ENCODE data around the gene HOXD8.

Gene HOXD8

GRCh38 chr2:176112375-176113302 is 16.9 kb upstream of the HOXD8 start:
- H3K4me1 ChIP-seq (ENCODE audit: insufficient read depth, low read length): no peaks in the 10 kb centered on the region
- no peaks in the 10 kb centered on the region; the same call in 1 of the 2 replicates for H3K9me3 ChIP-seq (ENCODE audit: control insufficient read depth, insufficient read depth, low read length)
- no peak overlapping the region for H3K9ac ChIP-seq (ENCODE audit: low read depth, low read length)
- no peaks in the 10 kb centered on the region for H3K36me3 ChIP-seq (ENCODE audit: insufficient read depth, low read length)

- H3K9me3 ChIP-seq (ENCODE audit: control insufficient read depth, insufficient read depth, low read length): no peaks in the 10 kb centered on the region; the same call in 1 of the 2 replicates
- no peaks in the 10 kb centered on the region for H3K4me1 ChIP-seq (ENCODE audit: insufficient read depth, low read length)
- no peak overlapping the region for H3K9ac ChIP-seq (ENCODE audit: low read depth, low read length)
- H3K36me3 ChIP-seq (ENCODE audit: insufficient read depth, low read length): no peaks in the 10 kb centered on the region
Observed at GRCh38 chr2:176114120-176114929, 15.2 kb upstream of the HOXD8 start.

DNA sequence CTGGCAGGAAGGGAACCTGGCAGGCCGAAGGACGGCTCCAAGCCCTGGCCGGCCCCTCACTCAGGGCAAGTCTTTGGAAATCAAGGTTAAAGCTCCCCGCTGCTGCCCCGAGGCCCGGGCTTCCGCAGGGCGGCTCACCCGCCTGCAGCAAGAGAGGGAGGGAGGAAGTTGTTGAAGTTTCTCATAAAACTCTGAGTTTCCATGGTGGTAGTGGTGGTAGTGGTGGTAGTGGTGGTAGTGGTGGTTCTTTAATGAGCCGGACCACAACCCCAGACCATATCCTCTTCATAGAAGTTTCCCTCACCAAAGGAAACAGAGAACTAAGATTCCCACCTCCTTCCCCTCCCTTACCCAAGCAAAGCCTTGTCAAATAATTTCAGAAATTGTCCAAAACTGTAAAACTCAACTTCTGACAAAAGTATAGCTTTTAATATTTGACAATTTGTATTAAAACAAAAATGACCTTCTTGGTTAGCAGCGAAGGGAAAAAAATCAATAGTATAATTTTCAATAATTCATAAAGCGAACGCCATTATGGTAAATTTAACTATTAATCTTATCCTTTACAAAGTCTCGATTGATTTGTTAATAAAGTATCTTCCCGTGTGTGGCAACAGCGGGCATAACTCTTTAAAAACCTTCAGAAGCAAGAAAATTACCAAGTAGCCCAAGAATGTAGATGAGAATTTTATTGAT is 14.4 kb upstream of the HOXD8 start:
- H3K9ac ChIP-seq (ENCODE audit: low read depth, low read length): no peak overlapping the region

GRCh38 chr2:176115883-176116813 is 13.4 kb upstream of the HOXD8 start, which contains the start of gene HOXD10:
HOXD10 (plus strand) TSS chr2:176116778; CDS start chr2:176116834, 56 bp downstream.
- H3K9me3 ChIP-seq (ENCODE audit: control insufficient read depth, insufficient read depth, low read length): no peaks in the 10 kb centered on the region; the same call in 1 of the 2 replicates
- H3K9ac ChIP-seq (ENCODE audit: low read depth, low read length): peak within 1 kb of the TSS; percentile 30; the same call in 1 of the 2 replicates
- no peaks in the 10 kb centered on the region for H3K4me1 ChIP-seq (ENCODE audit: insufficient read depth, low read length)
- no peaks in the 10 kb centered on the region for H3K36me3 ChIP-seq (ENCODE audit: insufficient read depth, low read length)

More for the DNA sequence above, 14.4 kb upstream of the HOXD8 start:
- H3K9me3 ChIP-seq (ENCODE audit: control insufficient read depth, insufficient read depth, low read length): no peaks in the 10 kb centered on the region; the same call in 1 of the 2 replicates
- H3K36me3 ChIP-seq (ENCODE audit: insufficient read depth, low read length): no peaks in the 10 kb centered on the region
- H3K4me1 ChIP-seq (ENCODE audit: insufficient read depth, low read length): no peaks in the 10 kb centered on the region

GRCh38 chr2:176117162-176117822 is 12.2 kb upstream of the HOXD8 start:
- Histone ChIP-seq H3K9ac (ENCODE audit: low read depth, low read length) (no peak overlapping the region), H3K9me3 (ENCODE audit: control insufficient read depth, insufficient read depth, low read length) (no peaks in the 10 kb centered on the region; the same call in 1 of the 2 replicates), H3K36me3 (ENCODE audit: insufficient read depth, low read length) (no peaks in the 10 kb centered on the region)

GRCh38 chr2:176117823-176118371 is 11.6 kb upstream of the HOXD8 start:
- no peaks in the 10 kb centered on the region for H3K4me1 ChIP-seq (ENCODE audit: insufficient read depth, low read length)
- H3K9ac ChIP-seq (ENCODE audit: low read depth, low read length): no peak overlapping the region
- no peaks in the 10 kb centered on the region for H3K36me3 ChIP-seq (ENCODE audit: insufficient read depth, low read length)
- no peaks in the 10 kb centered on the region; the same call in 1 of the 2 replicates for H3K9me3 ChIP-seq (ENCODE audit: control insufficient read depth, insufficient read depth, low read length)

More at GRCh38 chr2:176117162-176117822, 12.2 kb upstream of the HOXD8 start:
- no peaks in the 10 kb centered on the region for H3K4me1 ChIP-seq (ENCODE audit: insufficient read depth, low read length)

GRCh38 chr2:176118601-176119339 is 10.7 kb upstream of the HOXD8 start:
- Histone ChIP-seq H3K4me1 (ENCODE audit: insufficient read depth, low read length) (no peaks in the 10 kb centered on the region), H3K36me3 (ENCODE audit: insufficient read depth, low read length) (no peaks in the 10 kb centered on the region), H3K9ac (ENCODE audit: low read depth, low read length) (no peak overlapping the region), H3K9me3 (ENCODE audit: control insufficient read depth, insufficient read depth, low read length) (no peaks in the 10 kb centered on the region; the same call in 1 of the 2 replicates)

DNA sequence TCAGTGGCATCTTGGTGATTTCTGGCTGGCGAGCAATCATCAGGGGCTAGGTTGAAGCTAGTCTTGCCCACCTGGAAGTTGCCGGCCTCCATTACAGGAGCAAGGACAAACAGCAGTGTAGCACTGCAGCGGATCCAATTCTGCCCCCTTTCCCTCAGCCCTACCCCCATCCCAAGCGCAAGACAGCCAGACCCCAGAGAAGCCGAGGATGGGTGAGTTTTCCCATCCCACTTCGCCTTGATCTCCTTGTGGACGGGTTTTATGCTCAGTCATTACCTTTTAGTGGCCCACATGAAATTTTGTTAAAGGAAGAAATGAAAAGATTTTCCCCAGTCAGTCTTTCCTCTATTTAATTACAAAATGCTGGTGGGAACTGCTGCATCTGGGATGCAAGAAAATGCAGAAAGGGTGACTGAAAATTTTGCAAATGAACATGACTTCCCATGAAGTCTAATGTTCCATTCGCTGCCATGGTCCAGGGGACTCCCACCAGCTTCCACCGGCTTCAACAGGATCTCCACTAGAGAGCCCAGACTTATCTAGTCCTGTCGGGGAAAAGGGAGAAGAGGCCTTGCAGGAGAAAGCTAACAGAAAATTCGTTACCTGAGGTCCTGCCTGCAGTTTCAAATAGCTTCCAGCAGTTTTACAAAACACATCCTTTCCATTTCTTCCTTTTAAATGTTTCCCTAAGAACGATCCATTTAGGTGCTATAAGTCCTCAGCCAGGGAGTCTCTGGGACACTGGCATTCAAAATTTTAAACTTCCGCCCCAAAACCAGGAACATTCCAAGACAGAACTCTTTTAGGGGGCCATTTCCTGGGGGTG is 8.9 kb upstream of the HOXD8 start:
- H3K9ac ChIP-seq (ENCODE audit: low read depth, low read length): no peak overlapping the region
- H3K4me1 ChIP-seq (ENCODE audit: insufficient read depth, low read length): no peaks in the 10 kb centered on the region
- H3K9me3 ChIP-seq (ENCODE audit: control insufficient read depth, insufficient read depth, low read length): no peaks in the 10 kb centered on the region; the same call in 1 of the 2 replicates
- H3K36me3 ChIP-seq (ENCODE audit: insufficient read depth, low read length): no peaks in the 10 kb centered on the region

DNA sequence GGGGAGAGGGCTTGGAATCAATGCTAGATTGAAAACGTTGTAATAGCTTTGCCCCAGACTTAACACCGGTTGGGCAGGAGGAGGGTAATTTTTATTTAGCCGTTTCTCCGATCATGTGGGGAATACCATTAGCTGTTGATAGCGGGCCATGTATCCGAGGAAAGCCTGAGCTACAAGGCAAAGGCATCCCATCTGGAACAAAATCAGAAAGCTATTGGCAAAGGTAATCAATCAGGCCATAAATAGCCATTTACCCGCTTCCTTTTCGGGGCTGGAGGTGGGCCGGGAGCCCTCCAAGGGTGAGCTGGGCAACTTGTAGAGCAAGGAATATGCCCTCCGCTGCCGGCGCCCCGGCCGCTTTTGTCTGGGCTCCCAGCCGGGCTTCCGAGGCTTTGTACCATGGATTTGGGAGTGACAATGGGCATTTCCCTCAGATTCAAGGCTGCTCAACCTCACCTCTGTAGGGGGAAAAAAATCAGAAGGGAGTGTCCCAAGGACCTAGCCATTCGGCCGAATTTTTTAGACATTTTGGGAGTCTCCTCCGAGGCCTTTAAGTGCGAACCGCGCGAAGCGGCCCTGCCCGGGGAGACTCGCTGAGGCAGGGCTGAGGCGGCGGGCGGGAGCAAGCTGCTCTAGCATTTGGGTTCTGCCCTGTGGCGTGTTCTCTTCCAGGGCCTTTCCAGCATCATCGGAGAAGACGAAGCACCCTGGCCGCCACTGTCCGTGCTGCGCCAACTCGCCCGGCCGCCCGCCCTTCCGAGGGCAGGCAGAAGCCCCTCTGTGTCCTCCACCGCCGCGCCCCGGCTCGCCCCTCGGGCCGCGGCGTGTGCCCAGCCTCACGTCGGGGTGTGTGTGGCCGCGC is 8.1 kb upstream of the HOXD8 start:
- H3K36me3 ChIP-seq (ENCODE audit: insufficient read depth, low read length): no peaks in the 10 kb centered on the region
- H3K9ac ChIP-seq (ENCODE audit: low read depth, low read length): no peak overlapping the region
- no peaks in the 10 kb centered on the region for H3K4me1 ChIP-seq (ENCODE audit: insufficient read depth, low read length)
- H3K9me3 ChIP-seq (ENCODE audit: control insufficient read depth, insufficient read depth, low read length): no peaks in the 10 kb centered on the region; the same call in 1 of the 2 replicates

DNA sequence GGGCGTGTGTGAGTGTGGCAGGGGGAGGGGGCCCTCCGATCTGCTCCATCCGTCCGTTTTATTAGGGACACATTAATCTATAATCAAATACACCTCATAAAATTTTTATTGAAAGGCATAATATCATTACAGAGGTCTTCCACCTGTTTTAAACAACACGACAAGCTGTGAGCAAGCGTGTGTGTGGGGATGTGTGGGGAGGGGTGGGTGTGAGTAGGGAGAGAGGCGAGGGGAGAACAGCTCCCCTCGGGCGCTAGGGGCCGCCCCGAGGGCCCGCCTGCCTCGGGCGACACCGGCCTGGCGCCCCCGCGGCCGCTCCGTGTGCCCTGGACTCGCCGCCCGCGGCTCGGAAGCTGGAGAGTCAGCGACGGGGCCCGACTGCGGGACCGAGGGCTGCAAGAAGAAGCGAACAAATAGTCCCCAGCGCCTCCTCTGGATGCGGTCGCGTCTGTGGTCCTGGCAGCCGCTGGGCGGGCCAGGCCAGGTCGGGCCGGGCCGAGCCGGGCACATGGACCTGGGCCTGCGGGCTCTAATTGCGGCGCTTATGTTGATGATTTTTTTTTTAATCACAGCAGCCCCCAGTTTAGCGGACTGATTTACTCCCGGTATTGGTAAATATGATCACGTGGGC is 7.3 kb upstream of the HOXD8 start:
- Histone ChIP-seq H3K36me3 (ENCODE audit: insufficient read depth, low read length) (no peaks in the 10 kb centered on the region), H3K9me3 (ENCODE audit: control insufficient read depth, insufficient read depth, low read length) (no peaks in the 10 kb centered on the region), H3K4me1 (ENCODE audit: insufficient read depth, low read length) (no peaks in the 10 kb centered on the region), H3K9ac (ENCODE audit: low read depth, low read length) (peak overlapping the region; percentile 24; the same call in 1 of the 2 replicates)
